Midbrain (tissue), 1 donor: ENCODE measurements around the gene ARHGEF10L.

Experiments
- DNase-seq: peaks from one replicate; lab custom pipeline; 2025; lab: John Stamatoyannopoulos, UW

ARHGEF10L gene

DNA sequence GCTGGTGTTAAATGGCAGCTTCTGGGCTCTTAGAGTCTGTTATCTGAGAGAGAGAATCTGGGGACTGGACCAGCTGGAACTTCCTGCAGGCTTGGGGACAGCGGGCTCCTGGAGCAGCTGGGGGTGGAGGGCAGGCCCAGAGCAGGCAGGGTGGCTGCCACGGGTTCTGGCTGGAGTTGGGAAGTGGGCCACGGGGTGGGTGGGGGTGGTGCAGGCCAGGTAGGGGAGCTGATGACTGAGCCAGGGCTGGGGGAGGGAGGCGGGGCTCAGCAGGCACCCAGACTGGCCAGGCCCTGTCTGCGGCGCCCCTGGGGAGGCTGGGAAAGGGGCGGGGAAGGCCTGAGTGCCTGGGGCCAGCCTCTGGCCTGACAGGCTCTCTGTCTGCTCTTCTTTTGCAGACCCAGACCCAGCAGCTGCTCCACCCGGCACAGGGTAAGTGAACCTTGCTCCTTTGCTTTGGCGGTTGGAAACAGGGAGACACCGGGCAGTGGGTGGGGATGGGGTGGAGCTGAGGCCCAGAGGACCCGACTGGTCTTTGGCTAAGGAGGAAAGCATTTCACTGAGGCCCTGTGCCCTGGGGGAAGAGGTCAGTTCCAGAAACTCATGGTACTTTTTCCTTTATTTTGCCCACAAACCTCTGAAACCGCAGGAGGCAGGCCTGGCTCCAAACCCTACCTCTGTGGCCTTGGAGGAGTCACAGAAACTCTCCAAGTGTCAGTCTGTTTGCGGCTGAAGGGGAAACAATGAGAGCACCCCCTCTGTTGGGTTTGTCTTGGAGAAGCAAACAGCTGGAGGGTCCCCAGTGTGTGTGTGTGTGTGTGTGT, 48.8 kb downstream of the ARHGEF10L start:
- no peak for DNase-seq

DNA sequence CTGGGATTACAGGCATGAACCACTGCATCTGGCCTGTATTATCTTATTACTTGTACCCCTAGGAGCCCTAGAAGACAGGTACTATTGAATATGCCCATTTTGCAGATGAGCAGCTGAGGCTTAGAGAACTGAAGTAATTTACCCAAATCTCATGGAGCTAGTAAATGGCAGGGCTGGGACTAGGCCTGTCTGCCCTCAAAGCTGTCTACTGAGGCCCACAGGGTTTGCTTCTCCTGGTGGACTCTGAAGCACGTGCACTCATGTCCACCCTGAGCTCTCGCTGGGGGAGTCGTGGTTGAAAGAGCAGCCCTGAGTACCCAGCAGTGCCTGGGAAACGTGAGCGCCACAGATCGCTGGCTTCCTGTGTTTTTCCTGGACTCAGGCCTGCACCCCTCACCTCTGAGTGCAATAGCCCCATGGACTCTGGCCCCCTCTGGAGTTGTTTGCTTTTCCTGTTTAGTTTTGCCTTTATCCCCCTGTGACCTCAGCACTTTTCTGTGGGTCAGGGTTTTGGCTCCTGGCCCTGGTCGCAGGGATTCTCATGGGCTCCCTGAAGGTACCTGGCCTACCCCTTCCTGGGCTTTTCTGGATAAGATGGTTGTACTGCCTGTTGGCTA, 52.4 kb downstream of the ARHGEF10L start:
- no peak for DNase-seq

DNA sequence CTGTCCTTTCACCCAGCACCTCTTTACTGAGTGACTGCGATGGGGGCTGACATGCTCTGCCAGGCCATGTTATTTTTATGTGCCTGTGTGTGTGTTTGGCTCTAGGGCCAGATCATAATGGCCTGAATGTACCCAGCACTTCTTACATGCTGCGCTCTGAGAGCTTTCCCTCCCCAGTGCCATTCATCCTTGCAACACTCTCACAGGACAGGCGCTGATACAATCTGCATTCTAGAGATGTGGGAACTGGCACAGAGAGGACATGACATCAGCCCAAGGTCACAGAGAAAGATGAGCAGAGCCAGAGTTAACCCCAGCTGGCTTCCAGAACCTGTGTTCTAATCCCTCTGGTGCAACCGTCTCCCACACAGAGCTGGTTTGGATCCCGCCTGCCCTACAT, 54.5 kb downstream of the ARHGEF10L start:
- no peak for DNase-seq

DNA sequence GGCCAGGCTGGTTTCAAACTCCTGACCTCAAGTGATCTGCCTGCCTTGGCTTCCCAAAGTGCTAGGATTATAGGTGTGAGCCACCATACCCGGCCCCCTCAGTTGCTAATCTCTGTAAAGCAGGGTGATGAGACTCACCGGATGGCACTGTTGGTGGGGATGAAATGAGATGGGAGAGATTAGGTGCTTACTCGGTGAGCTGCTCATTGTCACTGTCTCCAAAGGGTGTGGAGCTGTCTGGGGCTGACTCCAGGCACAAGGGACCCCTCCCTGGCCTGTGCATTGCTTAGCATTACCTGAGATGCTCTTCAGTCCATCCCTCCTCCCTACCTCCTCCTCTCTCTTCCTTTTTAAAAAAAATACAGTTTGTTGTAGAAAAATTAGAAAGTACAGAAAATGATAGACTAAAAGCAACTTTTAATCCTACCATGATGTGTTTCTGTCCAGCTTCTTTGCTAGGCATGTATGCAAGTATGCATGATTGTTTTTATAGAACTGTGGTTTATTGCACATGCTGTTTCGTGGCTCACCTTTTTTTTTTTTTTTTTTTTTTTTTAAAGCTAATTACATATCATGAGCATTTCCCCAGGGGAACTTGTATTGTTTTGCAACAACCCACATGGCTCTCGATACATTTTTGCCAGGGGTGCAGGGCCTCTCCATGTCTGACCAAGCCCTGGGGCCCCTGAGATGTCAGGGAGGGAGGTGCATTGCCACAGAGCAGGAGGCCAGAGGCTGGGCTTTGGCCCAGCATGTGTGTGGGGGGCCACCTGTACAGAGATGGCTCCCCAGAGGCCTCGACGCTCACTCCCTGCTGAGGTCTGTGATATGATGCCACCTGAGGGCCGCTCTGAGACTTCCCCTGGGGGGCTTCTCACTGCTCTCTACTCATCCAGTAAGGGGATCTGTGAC, 55.4 kb downstream of the ARHGEF10L start:
- DNase-seq = no peak

DNA sequence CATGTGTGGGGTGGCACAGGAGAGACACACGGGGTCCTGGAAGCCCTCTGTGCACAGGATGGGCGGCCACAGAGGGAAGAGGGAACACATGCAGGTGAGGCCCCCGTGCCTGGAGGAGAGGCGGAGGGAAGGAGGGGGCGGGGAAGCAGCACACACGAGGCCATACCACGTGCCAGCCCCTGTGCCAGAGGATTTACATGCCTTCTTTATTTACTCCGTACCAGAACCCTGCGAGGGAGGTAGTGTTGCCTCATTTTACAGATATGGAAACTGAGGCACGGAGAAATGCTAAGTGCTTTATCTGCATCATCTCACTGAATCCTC, 56.1 kb downstream of the ARHGEF10L start:
- no peak for DNase-seq

DNA sequence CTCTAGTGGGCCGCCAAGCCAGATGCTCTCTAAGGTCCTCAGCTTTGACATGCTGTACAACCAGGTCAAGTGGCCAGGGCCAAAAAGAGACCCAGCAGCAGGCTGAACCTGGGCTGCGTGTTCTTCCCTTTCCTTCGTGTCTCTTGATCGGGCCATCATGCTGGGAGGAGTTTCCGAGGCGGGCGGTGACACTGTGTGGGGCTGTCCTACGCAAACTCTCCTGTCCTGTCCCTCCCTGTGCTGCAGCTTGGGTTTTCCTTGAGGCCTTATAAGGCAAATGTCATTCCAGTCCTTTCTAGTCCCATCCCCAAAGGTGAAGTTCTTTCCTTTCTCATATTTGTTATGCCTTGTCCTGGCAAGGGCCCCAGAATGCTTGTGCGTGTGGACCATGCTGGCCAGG, 56.7 kb downstream of the ARHGEF10L start:
- DNase-seq = no peak

DNA sequence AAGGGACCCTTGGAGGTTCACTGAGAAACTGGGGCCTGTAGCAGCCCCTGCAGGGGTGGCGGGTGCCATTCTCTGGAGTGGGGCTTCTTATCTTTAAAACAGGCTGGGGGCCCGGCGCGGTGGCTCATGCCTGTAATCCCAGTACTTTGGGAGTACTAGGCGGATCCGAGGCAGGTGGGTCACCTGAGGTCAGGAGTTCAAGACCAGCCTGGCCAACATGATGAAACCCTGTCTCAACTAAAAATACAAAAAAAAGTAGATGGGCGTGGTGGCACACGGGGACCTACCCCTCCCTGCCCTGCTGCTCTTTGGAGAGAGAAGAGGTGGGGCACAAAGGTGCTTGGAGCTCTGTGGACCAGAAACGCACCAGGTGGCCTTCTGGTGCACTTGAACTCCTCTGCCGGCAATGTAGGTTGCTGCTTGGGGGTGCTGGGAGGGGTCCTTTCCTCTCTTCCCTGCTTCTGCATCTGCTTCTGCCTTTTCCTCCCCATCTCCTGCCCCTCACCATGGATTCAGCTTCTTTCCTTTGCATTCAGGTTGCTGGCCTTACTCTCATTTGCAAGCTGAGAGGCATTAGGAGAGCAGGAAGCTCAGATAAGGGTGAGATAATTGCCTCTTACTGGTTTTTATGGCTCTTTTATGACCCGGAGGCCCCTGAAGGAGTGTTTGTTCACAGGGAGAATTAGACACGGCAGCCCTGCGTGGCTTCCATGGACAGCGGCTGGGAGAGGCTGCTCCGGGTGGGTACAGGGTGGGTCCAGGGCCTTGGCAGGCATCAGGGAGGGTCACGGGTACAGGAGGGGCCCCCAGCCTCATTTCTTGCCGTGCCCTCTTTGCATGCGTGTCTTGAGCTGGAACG, 57.4 kb downstream of the ARHGEF10L start:
- DNase-seq = no peak

DNA sequence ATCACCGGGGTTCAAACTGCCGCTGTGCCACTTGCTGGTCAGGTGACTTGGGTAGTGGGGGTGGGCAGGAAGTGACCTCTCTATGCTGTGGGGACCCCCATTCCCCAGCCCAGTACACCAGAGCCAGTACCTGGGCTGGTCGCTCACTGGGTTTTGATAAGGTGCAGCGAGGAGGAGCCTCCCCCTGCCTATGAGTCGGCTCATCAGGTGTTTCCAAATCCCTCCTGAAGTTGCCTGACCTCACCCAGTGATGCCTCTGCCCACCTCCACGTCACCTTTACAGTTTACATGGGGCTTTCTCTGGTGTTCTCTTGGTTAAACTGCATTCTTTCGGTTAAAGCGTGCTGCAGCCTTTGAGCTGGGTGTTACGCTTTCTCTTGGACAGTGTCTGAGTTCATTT, 58.2 kb downstream of the ARHGEF10L start:
- DNase-seq = no peak

DNA sequence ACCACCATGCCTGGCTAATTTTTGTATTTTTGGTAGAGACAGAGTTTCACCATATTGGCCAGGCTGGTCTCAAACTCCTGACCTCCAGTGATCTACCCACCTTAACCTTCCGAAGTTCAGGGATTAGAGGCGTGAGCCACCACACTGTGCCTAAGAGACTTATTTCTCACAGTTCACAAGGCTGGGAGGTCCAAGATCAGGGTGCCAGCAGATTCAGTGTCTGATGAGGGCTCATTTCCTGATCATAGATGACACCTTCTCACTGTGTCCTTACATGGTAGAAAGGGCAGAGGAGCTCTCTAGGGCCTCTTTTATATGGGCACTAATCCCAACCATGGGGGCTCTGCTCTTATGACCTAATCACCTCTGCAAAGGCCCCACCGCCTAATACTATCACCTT, 58.8 kb downstream of the ARHGEF10L start:
- DNase-seq = no peak

DNA sequence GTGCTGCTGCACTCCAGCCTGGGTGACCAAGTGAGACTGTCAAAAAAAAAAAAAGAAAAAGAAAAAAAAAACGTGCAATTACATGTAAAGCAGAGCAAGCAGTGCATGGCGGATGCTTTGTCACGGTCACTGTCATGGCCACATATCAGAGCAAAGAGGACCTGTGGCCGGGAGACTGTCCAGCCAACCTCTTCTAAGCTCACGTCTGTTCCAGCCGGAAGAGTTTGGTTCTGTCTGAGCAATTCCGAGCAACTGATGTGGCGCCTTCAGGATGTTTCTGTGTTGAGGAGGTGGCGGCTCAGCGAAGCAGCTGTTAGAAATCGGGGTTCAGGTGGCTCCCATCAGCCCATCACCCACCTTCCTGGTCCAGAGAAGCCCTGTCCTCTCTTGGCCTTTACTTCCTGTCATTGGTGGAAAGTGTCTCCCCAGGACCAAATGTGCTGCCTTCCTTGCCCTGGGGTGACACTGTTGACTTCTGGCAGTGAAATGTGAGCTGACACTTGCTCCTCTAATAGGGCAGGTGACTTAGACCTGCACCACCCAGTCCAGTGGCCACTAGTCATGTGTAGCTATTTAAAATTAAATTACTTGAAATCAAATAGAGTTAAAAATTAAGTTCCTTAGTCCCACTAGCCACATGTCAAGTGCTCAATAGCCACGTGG, 59.9 kb downstream of the ARHGEF10L start:
- DNase-seq = no peak

DNA sequence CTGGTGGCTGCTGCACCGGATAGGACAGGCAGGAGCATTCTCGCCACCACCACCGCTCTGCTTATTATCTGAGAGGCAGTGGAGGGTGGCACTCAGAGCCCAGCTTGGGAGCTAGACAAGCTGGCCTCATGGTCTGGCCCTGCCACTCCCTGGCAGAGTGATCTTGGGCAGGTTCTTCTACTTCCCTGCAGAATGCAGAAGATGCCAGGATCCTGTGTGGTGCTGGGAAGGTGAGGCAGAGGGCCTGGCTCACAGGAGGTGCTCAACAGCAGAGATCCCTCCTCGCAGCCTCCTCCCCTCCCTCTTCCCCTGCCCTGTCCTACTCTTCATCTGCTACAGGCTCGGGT, 60.4 kb downstream of the ARHGEF10L start:
- DNase-seq = no peak

DNA sequence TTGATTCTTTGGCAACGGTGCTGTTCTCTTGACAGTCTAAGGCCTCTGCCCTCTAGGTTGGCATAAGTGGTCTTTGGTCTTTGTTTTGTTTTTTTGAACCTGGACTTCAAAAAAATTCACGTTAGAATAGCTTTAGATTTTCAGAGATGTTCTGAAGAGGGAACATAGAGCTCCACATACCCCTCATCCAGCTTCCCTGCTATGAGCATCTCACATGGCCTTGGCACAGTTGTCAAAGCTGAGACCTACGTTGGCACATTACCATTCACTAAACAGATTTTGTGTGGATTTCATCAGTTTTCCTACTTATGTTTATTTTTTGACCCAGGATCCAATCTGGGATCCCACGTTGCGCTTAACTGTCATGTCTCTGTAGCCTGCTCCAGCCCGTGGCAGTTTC, 60.8 kb downstream of the ARHGEF10L start:
- no peak for DNase-seq

DNA sequence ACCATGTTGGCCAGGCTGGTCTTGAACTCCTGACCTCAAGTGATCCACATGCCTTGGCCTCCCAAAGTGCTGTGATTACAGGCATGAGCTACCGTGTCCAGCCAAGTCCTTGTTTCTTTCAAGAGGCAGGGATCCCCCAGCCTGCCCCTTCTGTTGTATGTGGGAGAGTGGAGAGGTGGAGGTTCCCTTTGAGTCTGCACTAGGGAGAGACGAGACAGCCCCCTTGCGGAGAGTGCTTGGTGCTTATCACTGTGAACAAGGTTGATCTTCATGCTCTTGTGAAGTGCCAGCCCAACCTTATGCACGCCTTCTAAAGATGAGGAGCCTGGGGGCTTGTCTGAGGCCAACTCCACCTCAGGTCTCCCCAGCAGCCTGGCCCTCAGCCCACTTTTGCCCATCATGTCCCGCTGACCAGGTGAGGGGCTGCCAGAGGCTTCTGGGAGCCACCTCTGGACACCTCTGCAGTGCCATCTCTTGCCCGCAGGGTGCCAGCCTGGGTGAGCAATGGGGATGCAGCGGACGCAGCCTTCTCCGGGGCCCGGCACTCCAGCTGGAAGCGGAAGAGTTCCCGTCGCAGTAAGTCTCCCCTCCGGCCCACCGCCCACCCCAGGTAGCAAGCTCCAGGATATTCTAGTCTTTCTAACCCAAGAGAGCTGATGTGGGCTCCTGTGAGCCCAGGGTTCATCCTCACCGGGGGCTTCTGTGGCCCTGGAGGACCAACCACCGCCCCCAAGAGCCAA, 62.3 kb downstream of the ARHGEF10L start:
- DNase-seq = no peak

DNA sequence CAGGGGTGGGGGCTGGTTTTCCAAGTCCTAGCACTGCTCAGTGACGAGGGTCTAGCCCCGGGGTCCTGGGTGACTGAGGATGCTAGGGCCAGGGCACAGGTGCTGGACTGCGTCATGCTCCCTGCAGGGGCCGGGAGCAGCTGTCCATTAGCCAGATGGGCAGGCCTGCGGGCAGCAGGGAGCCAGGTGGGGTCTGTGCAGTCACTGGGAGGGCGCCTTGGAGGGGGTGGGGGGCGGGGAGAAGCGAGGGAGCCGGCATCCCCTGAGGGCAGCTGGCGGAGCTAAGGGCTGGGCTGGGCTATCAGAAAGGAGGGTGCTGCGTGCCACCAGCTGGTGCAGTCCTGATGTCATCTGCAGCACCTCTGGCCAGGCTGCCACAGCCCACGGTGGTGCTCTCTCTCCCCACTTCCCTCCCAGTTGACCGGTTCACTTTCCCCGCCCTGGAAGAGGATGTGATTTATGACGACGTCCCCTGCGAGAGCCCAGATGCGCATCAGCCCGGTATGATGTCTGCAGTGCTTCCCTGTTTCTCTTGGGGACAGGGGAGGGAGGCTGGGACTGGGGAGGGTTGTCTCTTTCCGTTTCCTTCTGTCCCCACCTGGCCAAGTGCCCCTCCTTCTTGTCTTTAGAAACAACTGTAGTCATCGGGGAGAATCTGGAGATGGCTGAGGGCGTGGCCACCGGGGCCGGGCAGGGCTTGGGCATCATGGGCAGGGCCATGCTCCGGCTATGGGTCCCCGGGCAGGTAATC, 63.8 kb downstream of the ARHGEF10L start:
- no peak for DNase-seq

DNA sequence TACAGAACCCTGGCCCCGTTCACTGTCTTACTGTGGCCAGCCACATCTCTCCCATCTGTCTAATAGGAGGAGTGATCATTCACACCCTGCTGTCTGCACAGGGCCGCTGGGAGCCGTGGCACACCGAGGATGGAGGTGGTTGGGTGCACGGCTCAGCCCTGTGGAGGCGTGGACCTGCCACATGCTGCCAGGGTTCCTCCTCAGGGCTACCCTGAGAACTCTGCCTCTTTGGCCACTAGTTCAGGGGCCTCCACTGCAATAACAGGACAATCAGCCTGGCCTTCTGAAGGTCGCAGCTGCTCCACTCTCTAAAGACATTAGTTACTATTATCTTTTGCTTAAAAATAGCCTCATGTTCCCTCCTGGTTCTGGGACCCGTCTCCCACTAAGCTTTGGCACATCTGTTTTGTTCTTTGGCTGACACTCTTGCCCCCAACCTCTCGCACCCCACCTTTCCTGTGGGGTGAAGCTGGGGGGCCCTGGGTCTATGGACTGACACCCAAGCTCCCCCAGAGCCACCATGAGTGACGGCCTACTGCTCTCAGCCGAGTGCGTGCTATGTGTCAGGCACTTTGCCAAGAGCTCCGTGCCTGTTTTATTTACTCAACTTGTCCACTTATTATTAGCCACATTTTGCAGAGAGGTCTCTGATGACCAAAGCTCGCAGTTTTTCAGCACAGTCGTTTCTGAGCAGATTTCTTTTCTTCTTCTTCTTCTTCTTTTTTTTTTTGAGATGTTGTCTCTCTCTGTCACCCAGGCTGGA, 66.3 kb downstream of the ARHGEF10L start:
- DNase-seq = peak; percentile 21

DNA sequence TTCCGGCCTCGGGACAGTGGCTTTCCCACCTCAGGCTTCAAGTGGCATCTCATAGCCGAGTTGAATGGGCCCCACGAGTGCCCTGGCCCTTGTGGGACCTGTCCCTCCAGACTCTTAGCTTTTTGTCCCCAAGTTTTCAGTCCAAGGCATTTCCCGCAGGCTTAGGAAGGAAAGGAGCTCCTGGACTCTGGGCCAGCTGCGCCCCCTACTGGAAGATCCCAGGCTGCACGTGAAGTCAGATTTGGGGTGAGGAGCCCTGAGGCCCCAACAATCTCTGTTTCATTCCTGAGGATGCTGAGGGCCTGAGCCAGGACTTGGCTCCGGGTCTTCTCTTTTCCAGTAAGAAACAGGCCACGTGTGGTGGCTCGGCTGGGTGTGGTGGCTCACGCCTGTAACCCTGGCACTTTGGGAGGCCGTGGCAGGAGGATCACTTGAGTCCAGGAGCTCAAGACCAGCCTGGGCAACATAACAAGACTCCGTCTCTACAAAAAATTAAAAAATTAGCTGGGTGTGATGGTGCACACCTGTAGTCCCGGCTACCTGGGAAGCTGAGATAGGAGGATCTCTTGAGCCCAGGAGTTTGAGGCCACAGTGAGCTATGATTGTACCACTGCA, 67.4 kb downstream of the ARHGEF10L start:
- DNase-seq = peak; percentile 68

DNA sequence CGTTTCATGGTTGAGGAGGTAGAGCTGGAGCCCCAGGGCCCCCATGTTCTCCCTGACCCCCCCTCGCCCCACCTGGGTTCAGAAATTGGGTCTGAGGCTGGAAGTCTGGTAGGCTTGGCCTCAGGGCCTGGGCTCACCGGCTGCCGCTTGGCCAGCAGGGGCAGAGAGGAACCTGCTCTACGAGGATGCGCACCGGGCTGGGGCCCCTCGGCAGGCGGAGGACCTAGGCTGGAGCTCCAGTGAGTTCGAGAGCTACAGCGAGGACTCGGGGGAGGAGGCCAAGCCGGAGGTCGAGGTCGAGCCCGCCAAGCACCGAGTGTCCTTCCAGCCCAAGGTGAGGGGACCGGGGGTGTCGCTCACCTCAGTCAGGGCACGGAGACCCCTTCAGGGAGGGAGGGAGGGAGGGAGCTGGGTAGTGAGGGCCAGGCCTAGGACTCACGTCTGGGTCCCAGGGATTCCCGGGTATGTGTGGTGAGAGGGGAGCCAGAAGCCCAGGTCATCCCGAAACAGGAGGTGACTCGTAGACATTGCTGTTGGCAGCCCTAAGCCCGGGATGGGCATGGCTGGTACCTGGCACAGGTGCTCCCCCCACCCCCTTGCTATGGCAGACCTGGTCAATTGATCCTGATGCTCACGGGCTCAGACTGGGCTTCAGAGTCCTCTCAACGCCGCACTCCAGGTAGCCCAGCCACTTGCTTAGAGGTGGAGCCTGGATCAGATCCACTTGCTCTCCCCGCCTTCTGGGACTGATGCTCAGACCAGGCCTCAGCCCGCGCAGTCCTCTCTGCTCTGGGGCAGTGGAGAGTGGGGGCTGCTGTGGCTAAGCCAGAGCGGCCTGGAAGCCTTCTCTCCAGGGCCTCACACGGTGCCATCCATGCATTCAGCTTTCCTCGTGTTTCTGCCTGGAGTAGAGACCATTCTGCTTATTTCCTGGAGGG, 68.4 kb downstream of the ARHGEF10L start:
- DNase-seq = no peak

DNA sequence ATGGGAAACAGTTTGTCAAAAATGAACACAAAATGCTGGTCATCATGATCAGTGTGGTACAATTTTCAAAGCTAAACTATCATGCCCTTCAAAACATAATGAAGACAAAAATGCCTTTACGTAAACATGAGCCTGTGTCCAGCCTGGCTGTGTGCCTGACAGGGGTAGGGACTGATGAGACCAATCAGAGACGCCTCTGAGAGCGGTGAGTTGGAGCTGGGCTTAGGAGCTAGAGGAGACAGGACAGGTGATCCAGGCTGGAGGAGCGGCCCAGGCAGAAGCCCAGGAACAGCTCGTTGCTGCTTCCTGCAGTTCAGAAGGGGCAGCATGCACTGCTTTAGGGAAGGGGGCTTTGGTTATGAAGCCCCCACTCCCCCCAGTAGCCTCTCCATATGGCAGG, 70.0 kb downstream of the ARHGEF10L start:
- no peak for DNase-seq
